ENCODE measurements around the gene PCNX4.

The PCNX4 gene

DNA sequence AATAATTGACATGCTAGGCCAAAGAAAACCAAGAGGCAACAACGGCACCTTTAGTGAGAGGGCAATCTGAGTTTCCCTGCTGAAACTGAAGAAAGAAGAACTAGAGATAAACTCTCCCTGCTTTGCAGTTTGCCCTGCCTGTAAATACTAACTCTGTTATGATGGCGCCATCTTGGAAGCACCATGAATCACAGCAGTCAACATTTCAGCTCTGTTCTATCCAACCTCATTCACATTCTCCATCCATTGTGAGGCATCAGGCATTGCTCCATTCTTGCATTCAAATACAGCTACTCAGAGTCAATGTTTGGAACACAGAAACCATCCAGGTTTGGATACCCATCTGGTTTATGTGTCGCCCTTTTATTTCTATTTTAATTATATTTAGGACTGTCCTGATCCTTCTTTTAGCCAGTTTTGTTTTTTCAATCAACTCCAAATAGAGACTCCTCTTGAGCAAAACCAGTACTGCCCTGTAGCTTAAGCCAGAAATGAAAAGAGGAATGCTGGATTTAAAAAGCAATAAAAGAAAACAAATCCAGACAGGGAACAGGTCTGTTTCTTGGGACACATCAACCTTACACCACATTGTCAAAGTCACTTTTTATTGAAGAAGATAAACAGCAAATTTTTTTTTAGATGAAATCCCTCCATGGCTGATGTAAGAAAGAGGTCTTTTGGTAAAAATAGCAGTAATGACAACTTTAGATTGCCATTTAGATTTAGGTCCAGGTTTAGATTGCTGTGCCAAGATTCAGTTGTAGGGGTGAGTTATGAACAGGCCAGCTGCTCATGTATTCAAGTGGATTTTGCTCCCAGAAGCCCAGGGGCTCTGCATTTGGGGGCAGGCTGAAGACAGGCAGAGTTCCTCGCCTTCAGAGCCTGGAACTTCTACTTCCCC is 124.0 kb downstream of the PCNX4 start:
- TF ChIP-seq ZFX (IDR thresholded peaks at IDR 0.05) (no peak), CTCF (conservative IDR thresholded peaks at IDR 0.05) (no peak)
- no peak overlapping the region for H3K27ac ChIP-seq

- no peak overlapping the region for H3K27ac ChIP-seq
- TF ChIP-seq CTCF (conservative IDR thresholded peaks at IDR 0.05) (no peak), ZFX (IDR thresholded peaks at IDR 0.05) (no peak)
Observed at GRCh38 chr14:60217713-60218112, 126.0 kb downstream of the PCNX4 start.

All from C4-2B (cell line).